ENCODE data around the gene EPB42.
"Not testable (repeated sequence)": the region's sequence is repeated elsewhere in the genome, so short reads cannot be mapped to it uniquely, and the experiment has no call there.

EPB42 gene

GRCh38 chr15:43241100-43241499 is 20.3 kb upstream of the EPB42 start:
- no peak for DNase-seq (ENCODE audit: low read depth)

GRCh38 chr15:43239732-43240491 is 19.1 kb upstream of the EPB42 start:
- peak; percentile 12 for DNase-seq (ENCODE audit: low read depth)

GRCh38 chr15:43238671-43239131 is 17.9 kb upstream of the EPB42 start:
- DNase-seq (ENCODE audit: low read depth), result no peak

- no peak for DNase-seq (ENCODE audit: low read depth)
Measured at GRCh38 chr15:43237842-43238470, 17.1 kb upstream of the EPB42 start.

- no peak for DNase-seq (ENCODE audit: low read depth)
Measured at GRCh38 chr15:43235536-43235935, 14.7 kb upstream of the EPB42 start.

- DNase-seq (ENCODE audit: low read depth), result peak; percentile 17
Measured at GRCh38 chr15:43232289-43232874, 11.6 kb upstream of the EPB42 start.

- DNase-seq (ENCODE audit: low read depth), result peak; percentile 61
Measured at GRCh38 chr15:43230640-43231115, 9.9 kb upstream of the EPB42 start.

- no peak for DNase-seq (ENCODE audit: low read depth)
Measured at GRCh38 chr15:43229977-43230376, 9.2 kb upstream of the EPB42 start.

GRCh38 chr15:43226436-43227305 is 5.9 kb upstream of the EPB42 start:
- no peak for DNase-seq (ENCODE audit: low read depth)

- not testable (repeated sequence) for DNase-seq (ENCODE audit: low read depth)
Measured at GRCh38 chr15:43225950-43226255, 5.1 kb upstream of the EPB42 start.

GRCh38 chr15:43225201-43225949 is 4.6 kb upstream of the EPB42 start:
- DNase-seq (ENCODE audit: low read depth), result peak; percentile 67

- DNase-seq (ENCODE audit: low read depth), result no peak
Measured at GRCh38 chr15:43221422-43221821, 604 bp upstream of the EPB42 start.

GRCh38 chr15:43219929-43220928 is 589 bp downstream of the EPB42 start:
- DNase-seq (ENCODE audit: low read depth), result no peak

GRCh38 chr15:43218908-43219706 is 1.7 kb downstream of the EPB42 start:
- peak; percentile 35 for DNase-seq (ENCODE audit: low read depth)

GRCh38 chr15:43215961-43216360 is 4.9 kb downstream of the EPB42 start:
- DNase-seq (ENCODE audit: low read depth), result peak; percentile 43

- no peak for DNase-seq (ENCODE audit: low read depth)
Measured at GRCh38 chr15:43214592-43215295, 6.1 kb downstream of the EPB42 start.

GRCh38 chr15:43214169-43214568 is 6.6 kb downstream of the EPB42 start:
- DNase-seq (ENCODE audit: low read depth), result no peak

- DNase-seq (ENCODE audit: low read depth), result no peak
Measured at GRCh38 chr15:43213466-43213865, 7.4 kb downstream of the EPB42 start.

- no peak for DNase-seq (ENCODE audit: low read depth)
Measured at GRCh38 chr15:43212951-43213350, 7.9 kb downstream of the EPB42 start.

Measured in iris pigment epithelial cell (primary cell).